ENCODE data around the gene ZNF420.

DNA sequence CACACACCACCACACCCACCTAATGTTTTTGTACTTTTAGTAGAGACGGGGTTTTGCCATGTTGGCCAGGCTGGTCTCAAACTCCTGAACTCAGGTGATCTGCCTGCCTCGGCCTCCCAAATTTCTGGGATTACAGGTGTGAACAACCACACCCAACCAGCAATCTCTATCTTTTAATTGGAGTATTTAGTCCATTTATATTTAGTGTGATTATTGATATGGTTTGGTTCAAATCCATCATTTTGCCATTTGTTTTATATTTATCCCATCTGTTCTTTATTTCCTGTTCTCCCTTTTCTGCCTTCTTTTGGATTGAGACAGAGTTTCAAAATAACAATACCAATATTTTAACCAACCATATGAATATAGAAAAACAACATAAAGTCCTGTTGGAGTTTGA lies 4.1 kb downstream of the ZNF420 start:
- TF ChIP-seq, protein P1, sequence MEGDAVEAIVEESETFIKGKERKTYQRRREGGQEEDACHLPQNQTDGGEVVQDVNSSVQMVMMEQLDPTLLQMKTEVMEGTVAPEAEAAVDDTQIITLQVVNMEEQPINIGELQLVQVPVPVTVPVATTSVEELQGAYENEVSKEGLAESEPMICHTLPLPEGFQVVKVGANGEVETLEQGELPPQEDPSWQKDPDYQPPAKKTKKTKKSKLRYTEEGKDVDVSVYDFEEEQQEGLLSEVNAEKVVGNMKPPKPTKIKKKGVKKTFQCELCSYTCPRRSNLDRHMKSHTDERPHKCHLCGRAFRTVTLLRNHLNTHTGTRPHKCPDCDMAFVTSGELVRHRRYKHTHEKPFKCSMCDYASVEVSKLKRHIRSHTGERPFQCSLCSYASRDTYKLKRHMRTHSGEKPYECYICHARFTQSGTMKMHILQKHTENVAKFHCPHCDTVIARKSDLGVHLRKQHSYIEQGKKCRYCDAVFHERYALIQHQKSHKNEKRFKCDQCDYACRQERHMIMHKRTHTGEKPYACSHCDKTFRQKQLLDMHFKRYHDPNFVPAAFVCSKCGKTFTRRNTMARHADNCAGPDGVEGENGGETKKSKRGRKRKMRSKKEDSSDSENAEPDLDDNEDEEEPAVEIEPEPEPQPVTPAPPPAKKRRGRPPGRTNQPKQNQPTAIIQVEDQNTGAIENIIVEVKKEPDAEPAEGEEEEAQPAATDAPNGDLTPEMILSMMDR (conservative IDR thresholded peaks at IDR 0.05; ENCODE audit: low read depth, low read length): no peak
- no peak for TF ChIP-seq EZH2 (IDR thresholded peaks at IDR 0.05; ENCODE audit: borderline replicate concordance, low read depth, low read length, poor library complexity, severe bottlenecking)
